NCI-H2081 (cell line): Measurements from ENCODE around the gene RTP5.
"Not testable (repeated sequence)": the region's sequence is repeated elsewhere in the genome, so short reads cannot be mapped to it uniquely, and the experiment has no call there.

Experiments
- DNase-seq, 2 experiments: peaks; one replicate each; lab custom pipeline; 2025; lab: John Stamatoyannopoulos, UW

The RTP5 gene

DNA sequence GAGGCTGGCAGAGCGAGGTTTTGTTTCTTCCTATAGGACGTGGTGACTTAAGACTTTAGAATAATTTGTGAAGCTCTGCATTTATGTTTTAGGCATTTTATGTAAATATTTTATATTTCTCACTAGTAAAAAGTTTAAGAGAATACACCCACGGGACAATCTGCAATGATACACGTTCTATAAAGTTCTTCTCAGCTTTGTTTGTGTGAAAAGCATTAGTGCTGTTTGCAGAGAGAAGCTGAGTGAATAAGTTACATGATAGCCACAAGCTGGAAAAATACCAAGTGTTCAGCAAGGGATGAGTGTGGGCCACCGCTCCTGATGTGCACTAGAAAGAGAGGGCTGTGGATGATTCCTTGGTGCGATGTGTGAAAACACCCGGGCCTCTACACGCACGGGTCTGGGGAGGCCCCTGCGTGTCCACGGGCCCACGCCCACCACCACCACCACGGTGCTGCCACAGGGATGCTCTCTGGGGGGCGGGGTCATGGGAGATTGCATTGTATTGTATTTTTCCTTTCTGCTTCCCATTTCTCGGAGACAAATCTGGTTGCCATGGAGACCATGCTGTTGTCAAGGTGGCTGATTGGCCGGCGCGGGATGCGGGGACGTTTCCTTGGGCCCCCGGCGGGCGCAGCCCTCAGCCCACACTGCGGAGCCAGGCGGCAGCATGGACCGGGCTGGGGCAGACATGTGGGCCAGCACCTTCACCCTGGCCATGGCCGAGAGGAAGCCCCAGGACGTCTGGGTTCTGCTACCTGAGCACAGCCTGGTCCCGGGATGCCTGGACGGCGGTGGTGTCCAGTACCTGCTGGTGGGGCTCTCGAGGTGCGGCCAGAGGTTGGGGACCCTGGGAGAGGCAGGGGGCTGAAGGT lies at the start of gene RTP5:
RTP5 (plus strand) TSS at position 643 of the 875 bp plus-strand sequence; CDS start at position 671, 28 bp downstream.
- DNase-seq: no peak

DNA sequence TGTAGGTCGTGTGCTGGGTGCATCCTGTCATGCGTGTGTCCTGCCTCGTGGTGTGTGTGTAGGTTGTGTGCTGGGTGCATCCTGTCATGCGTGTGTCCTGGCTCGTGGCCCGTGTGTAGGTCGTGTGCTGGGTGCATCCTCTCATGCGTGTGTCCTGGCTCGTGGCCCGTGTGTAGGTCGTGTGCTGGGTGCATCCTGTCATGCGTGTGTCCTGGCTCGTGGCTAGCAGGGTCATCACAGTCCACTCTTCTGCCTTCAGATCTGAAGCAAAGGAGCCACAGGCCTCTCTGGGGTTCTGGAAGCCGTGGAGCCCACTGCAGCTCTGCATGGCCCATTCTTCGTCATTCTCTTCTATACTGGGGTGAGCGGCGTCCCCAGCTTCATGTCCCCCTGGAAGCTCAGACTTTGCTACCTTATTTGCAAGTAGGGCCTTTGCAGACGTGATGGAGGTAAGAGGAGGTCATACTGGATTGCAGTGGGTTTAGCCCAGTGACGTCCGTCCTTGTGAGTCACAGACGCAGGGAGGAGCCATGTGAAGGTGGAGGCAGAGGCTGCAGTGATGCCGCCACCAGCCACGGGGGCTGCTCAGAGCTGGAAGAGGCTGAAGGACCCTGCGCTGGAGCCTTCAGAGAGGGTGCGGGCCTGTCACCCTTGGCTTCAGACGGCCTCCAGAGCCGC lies 49.4 kb upstream of the RTP5 start:
- DNase-seq: not testable (repeated sequence)

DNA sequence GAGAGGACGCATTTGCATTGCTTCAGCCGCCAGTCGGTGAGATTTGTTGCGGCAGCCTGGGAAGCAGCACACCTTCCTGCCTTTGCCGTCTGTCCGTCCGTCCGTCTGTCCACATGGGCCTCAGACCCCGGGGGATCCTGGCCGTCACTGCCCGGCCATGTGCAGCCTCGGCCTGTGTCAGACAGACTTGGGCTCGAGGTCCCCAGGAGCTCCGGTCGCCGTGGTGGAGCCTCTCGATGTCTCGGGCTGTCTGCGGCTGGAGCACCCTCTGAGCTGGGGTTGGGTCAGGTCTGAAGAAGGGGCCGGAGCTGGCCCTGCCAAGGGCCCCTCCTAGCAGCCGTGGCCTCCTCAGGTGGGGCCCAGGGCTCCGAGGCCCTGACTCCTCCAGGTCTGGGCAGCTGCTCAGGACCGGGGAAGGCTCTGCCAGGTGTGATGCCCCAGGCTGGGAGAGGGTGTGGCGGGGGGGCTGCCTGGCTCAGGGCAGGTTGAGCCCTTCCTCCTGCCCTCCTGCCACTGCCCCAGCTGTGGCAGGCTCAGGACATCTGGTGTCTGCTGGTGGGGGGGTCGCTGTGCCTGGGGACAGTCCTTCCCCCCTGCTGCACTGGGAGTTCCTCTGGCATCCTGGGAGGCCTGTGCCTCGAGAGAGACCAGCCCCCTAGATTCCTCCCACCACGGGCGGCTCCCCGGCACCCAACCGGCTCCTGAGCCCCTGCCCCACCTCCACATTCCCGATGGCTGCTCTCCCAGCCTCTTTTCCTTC lies 48.7 kb upstream of the RTP5 start:
- DNase-seq: no peak

DNA sequence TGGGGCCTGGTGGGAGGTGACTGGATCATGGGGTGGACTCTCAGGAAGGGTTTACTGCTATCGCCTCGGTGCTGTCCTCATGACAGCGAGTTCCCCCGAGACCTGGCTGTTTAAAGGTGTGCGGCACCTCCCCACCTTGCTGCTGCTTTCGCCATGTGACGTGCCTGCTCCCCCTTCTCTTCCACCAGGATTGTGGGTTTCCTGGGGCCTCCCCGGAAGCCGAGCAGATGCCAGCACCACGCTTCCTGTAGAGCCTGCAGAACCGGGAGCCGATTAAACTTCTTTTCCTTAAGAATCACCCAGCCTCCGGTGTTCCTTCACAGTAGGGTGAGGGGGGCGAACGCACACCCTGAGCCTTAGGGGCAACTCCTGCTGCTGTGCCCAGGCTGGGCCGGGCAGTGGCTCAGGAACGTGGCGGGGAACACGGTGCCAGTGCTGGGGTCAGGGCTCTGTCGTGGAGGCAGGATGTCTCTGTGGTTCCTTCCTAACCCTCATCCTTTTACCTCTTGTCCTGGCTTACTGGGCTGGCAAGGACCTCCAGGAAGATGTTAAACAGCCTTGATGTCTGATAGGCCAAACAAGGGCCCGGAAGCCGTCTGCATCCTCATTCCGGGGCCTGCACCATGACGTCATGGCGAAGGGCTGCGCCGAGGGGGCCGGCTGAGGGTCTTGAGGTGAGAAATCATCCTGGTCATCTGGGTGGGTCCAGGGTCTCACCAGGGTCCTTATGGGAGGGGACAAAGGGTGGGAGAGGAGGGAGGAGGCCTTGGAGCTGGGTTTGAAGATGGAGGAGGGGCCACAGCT lies 47.9 kb upstream of the RTP5 start:
- DNase-seq: no peak

DNA sequence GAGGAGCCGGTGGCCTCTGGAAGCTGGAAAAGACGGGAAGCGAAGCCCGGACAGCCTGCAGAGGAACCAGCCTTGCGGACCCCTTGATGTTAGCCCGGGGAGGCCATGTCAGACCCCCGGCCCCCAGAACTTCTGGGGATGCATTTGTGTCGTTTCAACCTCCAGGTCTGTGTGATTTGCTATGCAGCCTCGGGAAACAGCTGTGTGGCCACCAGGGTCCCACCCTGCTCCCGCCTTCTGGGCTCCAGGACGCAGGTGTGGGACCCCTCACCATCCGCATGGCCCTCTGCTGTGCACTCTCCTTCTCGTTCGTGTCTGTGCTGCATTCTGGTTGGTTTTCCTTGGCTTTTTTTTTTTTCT lies 47.3 kb upstream of the RTP5 start:
- no peak for DNase-seq

DNA sequence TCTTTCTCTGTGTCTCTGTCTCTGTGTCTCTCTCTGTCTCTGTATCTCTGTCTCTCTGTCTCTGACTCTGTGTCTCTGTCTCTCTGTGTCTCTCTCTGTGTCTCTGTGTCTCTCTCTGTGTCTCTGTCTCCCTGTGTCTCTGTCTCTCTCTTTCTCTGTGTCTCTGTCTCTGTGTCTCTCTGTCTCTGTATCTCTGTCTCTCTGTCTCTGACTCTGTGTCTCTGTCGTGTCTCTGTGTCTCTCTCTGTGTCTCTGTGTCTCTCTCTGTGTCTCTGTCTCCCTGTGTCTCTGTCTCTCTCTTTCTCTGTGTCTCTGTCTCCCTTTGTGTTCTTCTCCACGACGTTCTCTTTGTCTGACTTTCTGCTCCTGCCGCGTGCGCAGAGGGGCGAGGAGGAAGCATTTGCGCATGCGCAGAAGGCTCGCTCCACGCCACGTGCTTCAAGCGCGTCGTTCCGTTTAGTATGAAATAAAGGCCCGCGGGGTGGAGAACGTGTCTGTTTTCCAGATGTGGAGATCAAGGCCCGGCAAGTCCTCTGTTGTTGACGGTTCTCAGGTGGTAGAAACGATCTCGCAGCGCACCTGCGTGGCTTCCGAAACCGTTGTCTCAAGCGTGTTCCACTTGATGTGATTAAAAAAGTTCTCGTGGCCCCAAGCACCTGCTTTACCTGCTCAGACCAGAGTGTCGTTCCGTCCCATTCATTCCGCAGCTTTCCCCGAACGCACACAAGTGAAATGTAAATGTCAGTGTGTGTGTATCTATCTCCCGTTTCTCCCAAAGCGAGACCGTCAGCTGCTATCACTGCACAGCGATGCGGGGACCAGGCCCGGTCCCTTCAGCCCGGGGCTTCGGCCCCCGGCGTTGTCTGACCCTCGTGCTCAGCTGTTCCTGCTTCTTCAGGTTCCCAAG lies 45.7 kb upstream of the RTP5 start:
- DNase-seq: not testable (repeated sequence)

DNA sequence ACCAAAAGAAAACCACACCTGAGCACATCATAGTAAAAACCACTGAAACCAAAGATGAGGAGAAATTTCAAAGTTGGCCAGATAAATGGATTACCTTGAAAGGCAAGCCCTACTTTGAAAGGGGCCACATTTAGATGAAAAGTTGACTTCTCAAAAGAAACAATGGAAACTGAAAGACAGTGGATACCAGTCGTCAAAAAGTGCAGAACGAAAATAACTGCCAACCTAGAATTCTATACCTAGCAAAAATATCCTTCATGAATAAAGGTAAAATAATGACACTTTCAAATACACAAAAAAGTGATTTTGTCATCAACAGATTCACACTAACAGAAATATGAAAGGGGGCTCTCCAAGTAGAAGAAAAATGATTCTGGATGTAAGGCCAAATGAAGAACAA lies 42.1 kb upstream of the RTP5 start:
- no peak for DNase-seq

DNA sequence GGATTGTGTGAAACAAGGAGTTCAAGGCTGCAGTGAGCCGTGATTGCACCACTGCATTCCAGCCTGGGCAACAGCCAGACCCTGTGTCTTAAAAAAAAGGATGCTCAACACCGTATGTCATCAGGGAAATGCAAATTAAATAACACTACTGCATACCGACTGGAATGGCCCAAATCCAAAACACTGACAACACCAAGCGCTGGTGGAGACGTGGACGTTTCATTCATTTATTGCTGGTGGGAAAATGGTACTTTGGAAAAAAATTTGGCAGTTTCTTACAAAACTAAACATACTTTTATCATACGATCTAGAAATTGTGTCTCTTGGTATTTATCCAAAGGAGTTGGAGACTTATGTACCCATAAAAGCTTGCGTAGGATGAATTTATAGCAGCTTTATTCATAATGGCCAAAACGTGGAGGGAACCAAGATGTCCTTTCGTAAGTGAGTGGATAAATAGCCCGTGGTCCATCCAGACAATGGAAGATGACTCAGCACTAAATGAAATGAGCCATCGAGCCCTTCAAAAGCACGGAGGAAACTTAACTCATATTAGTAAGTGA lies 36.3 kb upstream of the RTP5 start:
- DNase-seq: no peak

DNA sequence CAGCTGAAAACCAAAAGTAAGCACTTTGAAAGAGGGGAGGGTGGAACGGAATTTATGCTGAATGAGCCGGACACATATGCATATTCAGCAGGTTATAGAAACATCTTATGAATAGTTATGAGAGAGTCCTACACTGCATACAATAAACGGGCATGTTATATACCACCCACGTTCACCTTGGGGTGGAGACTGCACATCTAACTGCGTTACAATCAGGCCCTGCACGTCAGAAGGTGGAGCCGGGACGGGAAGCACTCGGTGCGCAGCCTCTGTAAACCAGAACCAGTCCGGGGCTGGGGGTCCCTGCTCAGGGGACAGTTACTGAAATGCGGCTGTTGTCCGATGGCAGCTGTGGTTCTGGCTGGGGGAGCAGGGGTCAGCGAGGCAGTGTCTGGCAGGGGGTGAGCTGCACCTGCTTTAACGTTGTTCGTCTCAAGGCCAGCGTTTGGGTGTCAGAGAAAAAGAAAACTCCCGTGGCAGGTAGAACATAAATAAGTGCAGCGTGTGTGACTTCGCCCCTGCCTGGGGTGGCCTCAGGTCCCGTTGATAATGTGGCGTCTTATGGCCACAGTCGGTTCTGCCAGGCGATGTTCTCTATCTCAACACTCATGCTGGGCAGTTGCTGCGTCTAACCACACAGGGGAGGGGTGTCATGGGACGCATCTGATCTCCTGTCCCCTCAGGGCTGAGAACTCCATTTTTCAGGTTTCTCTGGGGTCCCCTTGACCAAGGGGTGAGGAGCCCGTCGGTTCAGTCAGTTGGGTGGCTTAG lies 35.6 kb upstream of the RTP5 start:
- DNase-seq: not testable (repeated sequence)

DNA sequence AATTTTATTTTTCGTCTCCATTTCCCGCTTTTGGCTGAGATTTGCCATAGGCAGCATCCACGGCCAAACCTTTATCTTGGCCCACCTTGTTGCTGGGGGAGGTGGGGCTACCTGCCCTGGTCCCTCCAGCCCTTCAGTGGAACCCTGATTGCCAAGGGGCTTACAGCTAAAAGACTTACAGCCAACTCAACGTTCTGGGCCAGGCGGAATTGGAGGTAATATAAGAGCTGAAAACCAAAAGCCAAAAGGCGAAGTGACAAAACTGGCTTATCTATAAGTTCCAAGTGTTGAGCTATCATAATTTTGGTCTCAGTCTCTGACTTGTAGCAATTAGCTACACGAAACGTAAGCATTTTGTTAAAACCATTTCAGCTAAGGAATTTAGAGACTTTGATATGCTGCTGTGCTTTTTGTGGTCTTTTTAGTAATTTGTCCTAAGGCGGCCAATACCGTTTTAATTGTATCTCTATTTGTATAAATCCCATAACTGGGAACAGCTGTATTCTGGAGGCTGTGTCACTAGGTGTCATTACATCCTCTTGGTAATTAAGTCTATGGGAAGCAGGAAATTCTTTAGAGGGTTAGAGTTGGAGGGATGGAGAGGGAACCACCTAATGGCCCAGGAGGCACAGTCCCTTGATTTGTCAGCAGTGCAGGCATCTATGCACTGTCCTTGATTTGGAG lies 34.9 kb upstream of the RTP5 start:
- DNase-seq: no peak

DNA sequence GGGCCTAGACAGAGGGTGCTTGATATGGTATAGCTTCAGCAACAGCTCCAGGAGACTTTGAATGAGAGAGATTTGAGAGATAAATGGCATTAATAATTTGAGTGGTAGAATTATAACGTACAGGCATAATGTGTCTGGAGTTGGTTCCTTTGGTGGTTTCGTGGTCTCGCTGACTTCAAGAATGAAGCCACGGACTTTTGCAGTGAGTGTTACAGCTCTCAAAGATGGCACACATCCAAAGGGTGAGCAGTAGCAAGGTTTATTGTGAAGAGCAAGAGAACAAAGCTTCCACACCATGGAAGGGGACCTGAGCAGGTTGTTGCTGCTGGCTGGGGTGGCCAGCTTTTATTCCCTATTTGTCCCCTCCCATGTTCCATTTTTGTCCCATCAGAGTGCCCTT lies 33.9 kb upstream of the RTP5 start:
- DNase-seq: no peak

DNA sequence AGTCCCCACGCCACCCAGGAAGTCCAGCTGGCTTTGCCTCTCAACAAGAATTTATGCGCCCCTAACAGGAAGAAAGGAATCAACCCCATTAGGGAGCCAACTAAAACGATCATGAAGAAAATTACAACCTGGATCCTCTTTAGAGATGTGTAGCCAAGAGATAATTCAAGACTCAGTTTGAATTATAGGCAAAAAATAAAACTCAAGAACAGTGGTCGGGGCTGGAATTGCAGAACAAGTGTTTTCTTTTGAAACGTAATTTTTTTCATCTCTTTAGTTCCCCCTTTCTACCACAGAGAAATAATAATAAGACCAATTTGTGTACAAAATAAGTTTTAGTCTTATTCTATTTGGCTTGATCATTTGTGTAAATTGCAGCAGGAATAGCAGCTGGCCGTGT lies 33.2 kb upstream of the RTP5 start:
- DNase-seq: no peak

DNA sequence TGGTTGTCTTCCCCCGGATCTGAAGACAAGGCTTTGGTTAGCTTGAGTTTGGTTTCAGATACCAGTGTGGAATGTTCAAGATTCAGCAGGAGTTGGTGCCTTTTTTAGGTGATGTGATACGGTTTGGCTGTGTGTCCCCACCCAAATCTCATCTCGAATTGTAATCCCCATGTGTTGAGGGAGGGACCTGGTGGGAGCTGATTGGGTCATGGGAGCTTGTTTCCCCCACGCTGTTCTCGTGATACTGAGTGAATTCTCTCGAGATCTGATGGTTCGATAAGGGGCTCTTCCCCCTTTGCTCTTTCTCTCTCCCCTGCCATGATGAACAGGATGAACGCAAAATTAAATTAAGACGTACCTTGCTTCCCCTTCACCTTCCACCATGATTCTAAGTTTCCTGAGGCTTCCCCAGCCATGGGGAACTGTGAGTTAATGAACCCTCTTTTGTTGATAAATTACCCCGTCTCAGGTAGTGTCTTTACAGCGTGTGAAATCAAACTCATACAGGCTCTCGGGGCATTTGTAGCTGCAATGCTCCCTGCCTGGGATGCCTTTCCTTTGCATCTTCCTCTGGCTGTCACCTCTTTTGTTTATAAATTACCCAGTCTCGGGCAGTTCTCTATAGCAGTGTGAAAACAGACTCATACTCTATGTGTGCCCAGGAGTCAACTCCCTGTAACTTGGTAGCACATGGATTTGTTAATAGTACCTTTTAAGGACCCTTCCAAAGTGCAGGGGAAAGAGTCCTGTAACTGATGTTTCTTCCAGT lies 32.1 kb upstream of the RTP5 start:
- no peak for DNase-seq

DNA sequence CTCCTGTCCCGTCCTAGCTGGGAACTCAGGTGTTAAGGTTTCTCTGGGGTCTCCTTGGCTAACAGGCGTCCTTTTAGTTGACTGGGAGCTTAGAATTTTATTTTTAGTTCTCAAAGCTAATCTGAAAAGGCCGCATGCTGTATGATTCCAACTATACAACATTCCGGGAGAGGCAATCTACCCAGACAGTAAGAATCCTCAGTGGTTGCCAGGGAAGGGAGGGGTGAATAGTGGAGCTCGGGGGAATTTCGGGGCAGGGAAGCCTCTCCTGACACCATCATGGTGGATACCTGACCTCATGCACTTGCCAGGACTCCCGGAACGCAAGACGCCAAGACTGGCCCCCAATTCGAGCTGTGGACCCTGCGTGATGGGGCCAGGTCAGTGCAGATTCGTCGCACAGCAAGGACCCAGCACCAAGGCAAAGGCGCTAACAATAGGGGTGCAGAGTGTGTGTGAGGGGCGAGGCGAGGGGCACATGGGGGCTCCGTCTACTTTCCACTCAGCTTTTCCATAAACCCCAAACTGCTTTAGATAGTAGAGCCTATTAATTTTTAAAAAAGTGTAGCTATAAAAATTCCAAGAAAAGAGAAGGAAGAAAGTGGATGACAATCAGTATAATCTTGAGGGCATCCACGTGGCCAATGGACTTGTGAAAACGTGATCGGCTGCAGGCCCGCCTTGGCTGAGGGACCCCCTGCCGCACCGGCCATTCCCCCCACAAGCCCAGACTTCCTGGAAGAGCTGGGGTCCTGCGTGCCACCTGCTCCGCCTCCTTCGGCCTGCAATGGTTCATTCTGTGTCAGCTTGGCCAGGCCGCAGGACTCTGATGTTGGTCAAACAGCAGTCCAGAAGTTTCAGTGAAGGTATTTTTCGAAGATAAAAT lies 28.1 kb upstream of the RTP5 start:
- no peak for DNase-seq

DNA sequence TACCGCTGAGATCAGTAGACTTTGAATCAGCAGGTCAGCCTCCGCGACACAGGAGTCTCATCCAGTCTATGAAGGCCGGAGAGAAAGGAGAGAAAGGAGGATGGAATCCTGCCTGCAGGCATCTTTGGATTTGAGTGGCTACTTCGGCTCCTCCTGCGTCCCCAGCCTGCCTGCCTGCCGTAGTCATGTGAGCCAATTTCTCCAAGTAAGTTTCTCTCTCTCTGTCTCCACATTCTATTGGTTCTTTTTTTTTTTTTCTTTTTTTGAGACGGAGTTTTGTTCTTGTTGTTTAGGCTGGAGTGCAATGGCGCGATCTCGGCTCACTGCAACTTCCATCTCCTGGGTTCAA lies 27.5 kb upstream of the RTP5 start:
- DNase-seq: no peak

DNA sequence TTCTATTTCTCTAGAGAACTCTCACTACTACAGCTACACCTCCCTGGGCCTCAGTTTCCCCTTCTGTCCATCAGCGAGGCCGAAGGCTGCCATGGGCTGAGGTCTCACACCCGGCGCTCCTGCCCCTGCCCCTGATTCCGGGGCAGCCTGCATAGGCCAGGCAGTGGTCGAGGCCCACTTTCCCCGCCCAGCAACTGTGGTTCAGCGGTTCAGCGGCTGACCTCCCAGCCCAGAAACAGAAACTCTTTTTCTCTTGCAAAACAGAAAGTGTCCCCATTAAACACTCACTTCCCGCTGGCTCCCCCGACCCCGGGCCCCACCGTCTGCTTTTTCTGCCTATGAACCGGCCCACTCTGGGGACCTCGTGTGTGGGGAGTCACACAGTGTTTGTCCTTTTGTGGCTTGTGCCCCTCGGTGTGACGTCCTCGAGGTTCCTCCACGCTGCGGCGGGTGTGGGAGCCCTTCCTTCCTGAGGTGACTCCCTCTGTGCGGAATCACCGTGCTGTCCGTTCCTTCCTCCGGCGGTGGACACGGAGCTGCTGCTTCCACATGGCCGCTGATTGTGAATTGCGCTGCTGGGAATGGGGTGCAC lies 26.8 kb upstream of the RTP5 start:
- no peak for DNase-seq
